AG10803 (cell line): Measurements from ENCODE around the gene UBXN7.
"Not testable (repeated sequence)": the region's sequence is repeated elsewhere in the genome, so short reads cannot be mapped to it uniquely, and the experiment has no call there.

Experiments used
- DNase-seq: peaks from one replicate; pipeline ENCODE4 v3.0.0; 2010; ENCODE audit warnings: low read depth
- H3K4me3 ChIP-seq: 2 replicates; pipeline ENCODE4 v1.5.1; 2011; ENCODE audit warnings: mild to moderate bottlenecking, low read length, control low read depth
- CTCF ChIP-seq: conservative IDR thresholded peaks from 2 replicates; pipeline ENCODE4 v1.5.1; 2011; ENCODE audit warnings: mild to moderate bottlenecking, low read length, control low read depth, inconsistent platforms

Gene UBXN7

GRCh38 chr3:196428041-196428440 is 4.2 kb downstream of the UBXN7 start:
- TF ChIP-seq CTCF, result no peak
- DNase-seq, result no peak
- H3K4me3 ChIP-seq, result no peak overlapping the region

- not testable (repeated sequence) for DNase-seq, H3K4me3 ChIP-seq
Measured at GRCh38 chr3:196424421-196424820, 7.8 kb downstream of the UBXN7 start.

- no peak for DNase-seq
- TF ChIP-seq CTCF, result no peak
- H3K4me3 ChIP-seq, result no peak overlapping the region
Measured at GRCh38 chr3:196423044-196423781, 9.0 kb downstream of the UBXN7 start.

- H3K4me3 ChIP-seq, DNase-seq: not testable (repeated sequence)
Measured at GRCh38 chr3:196421668-196422067, 10.6 kb downstream of the UBXN7 start.

- TF ChIP-seq CTCF, result no peak
Measured at GRCh38 chr3:196419386-196419785, 12.8 kb downstream of the UBXN7 start.

GRCh38 chr3:196418601-196419000 is 13.6 kb downstream of the UBXN7 start:
- DNase-seq, result no peak
- no peak for TF ChIP-seq CTCF
- H3K4me3 ChIP-seq, result no peak overlapping the region

More at GRCh38 chr3:196419386-196419785, 12.8 kb downstream of the UBXN7 start:
- no peak for DNase-seq
- H3K4me3 ChIP-seq, result no peak overlapping the region

- DNase-seq, result no peak
- TF ChIP-seq CTCF, result no peak
- no peak overlapping the region for H3K4me3 ChIP-seq
Measured at GRCh38 chr3:196414469-196414868, 17.8 kb downstream of the UBXN7 start.

- TF ChIP-seq CTCF, result no peak
- DNase-seq, result no peak
- no peak overlapping the region for H3K4me3 ChIP-seq
Measured at GRCh38 chr3:196412704-196413103, 19.5 kb downstream of the UBXN7 start.
